ENCODE results near the gene SCML1. TPM values are rescaled to one million over a fixed set of nuclear protein-coding genes. Genes with fewer than 3 reads are reported as not detected.

Gene SCML1
- total and polyA plus RNA-seq, 9 of the 15 experiments (the other 6 are each of a cell fraction or from before 2014, with no cell fraction given), result 0.01 to 0.04 (median 0.04) TPM; not detected in 6

GRCh38 chrX:17740137-17741122 lies 3.1 kb downstream of the SCML1 start (continued):
- no peak for TF ChIP-seq ZBTB34 (CRISPR knock-in tag; IDR thresholded peaks at IDR 0.05)

GRCh38 chrX:17741123-17741511 lies 3.8 kb downstream of the SCML1 start:
- H3K27me3 ChIP-seq (ENCODE audit: control insufficient read depth in 2 of 2, insufficient read depth in 2 of 2, low read length in 2 of 2), result no peaks in the 10 kb centered on the region
- no peaks in the 10 kb centered on the region; the same call in 1 of the 2 replicates for H3K9me3 ChIP-seq (replicated peaks; ENCODE audit: control insufficient read depth, insufficient read depth, low read depth, low read length)
- H3K36me3 ChIP-seq (ENCODE audit: control insufficient read depth, insufficient read depth, low read length), result no peaks in the 10 kb centered on the region
- H3K9me1 ChIP-seq (ENCODE audit: control insufficient read depth, insufficient read depth, low read length), result no peaks in the 10 kb centered on the region
- H3K27ac ChIP-seq (ENCODE audit: extremely low read depth, low read depth, low read length), result no peak overlapping the region
- no peak for FAIRE-seq
- no peak overlapping the region for H3K4me3 ChIP-seq
- no peaks in the 10 kb centered on the region for H3K79me2 ChIP-seq (ENCODE audit: control insufficient read depth, insufficient read depth, low read length)
- H3K4me2 ChIP-seq (ENCODE audit: insufficient read depth, low read length), result no peak overlapping the region
- intact Hi-C loops (cut with micrococcal nuclease), result no loop called here
- no peak overlapping the region for H3K9ac ChIP-seq (ENCODE audit: insufficient read depth in 1 of 2, low read depth in 2 of 2, low read length in 2 of 2)
- POLR2A ChIA-PET, result no interaction called here
- CTCF ChIA-PET (ENCODE audit: low intra/inter-chr PET ratio), result no interaction called here
- no peak overlapping the region for H2AFZ ChIP-seq (ENCODE audit: low read depth, low read length)
- no peaks in the 10 kb centered on the region; a peak in 1 of 5 replicates for H3K4me1 ChIP-seq (replicated peaks in 1 of 2; ENCODE audit: control insufficient read depth in 2 of 2, insufficient read depth in 2 of 2, low read length in 2 of 2)
- in situ Hi-C loops (cut with MboI), result no loop called here
- DNase-seq (ENCODE audit: extremely low read depth in 1 of 4, low spot score in 3 of 4), result no peak
- no TSS peak for BruUV-seq (replicated peaks)
- WGBS (ENCODE audit: insufficient coverage, low coverage, missing lambda C conversion rate), result 0% methylated on average over 7 of the region's 9 CpGs
- no peak for ATAC-seq
- H4K20me1 ChIP-seq (replicated peaks; ENCODE audit: control insufficient read depth, insufficient read depth, low read length), result no peaks in the 10 kb centered on the region
- TF ChIP-seq ZNF224 (CRISPR knock-in tag; IDR thresholded peaks at IDR 0.05) (no peak), EZH2 (IDR thresholded peaks at IDR 0.05; ENCODE audit: borderline replicate concordance, low read depth, low read length) (no peak), IFI16 (CRISPR knock-in tag; IDR thresholded peaks at IDR 0.05) (no peak), HDAC2 (IDR thresholded peaks at IDR 0.05) (no peak), NBN (IDR thresholded peaks at IDR 0.05; ENCODE audit: low read depth) (no peak), ZNF165 (CRISPR knock-in tag; IDR thresholded peaks at IDR 0.05; ENCODE audit: borderline replicate concordance) (no peak), RBM39 (optimal IDR thresholded peaks at IDR 0.05; ENCODE audit: low read depth, low read length) (no peak), ZC3H8 (IDR thresholded peaks at IDR 0.05) (no peak), E2F8 (IDR thresholded peaks at IDR 0.05; ENCODE audit: low read depth, partially characterized antibody) (no peak), PKNOX1 (IDR thresholded peaks at IDR 0.05) (no peak), STAT6 (CRISPR knock-in tag; IDR thresholded peaks at IDR 0.05) (no peak)

All from K562 (cell line).